H9 (cell line): ENCODE data around the gene SEMG2. TPM values are rescaled to one million over a fixed set of nuclear protein-coding genes. Genes with fewer than 3 reads are reported as not detected.

Experiments used
- DNase-seq: peaks from one replicate; pipeline ENCODE4 v3.0.0-alpha.2; 2017
- H2AFZ ChIP-seq: one replicate; pipeline ENCODE4 v1.6.1; 2013; ENCODE audit warnings: mild to moderate bottlenecking, low read length, control low read depth, moderate library complexity
- H2AK5ac ChIP-seq: 2 replicates; pipeline ENCODE4 v1.6.1; 2013; ENCODE audit warnings: low read length, control low read depth, mixed read lengths; ENCODE audit not compliant: insufficient read length
- H2BK120ac ChIP-seq: one replicate; pipeline ENCODE4 v1.6.1; 2013; ENCODE audit warnings: low read depth, mild to moderate bottlenecking, low read length, control low read depth, inconsistent platforms; ENCODE audit not compliant: poor library complexity, severe bottlenecking
- H2BK12ac ChIP-seq: 2 replicates; pipeline ENCODE4 v1.6.1; 2013; ENCODE audit warnings: low read length, control low read depth, mixed read lengths, low read depth; ENCODE audit not compliant: insufficient read length
- H2BK15ac ChIP-seq: 2 replicates; pipeline ENCODE4 v1.6.1; 2013; ENCODE audit warnings: low read depth, low read length, control low read depth
- H2BK20ac ChIP-seq: one replicate; pipeline ENCODE4 v1.6.1; 2013; ENCODE audit warnings: low read depth, mild to moderate bottlenecking, low read length, control low read depth, inconsistent platforms; ENCODE audit not compliant: poor library complexity, severe bottlenecking
- H2BK5ac ChIP-seq: 2 replicates; pipeline ENCODE4 v1.6.1; 2013; ENCODE audit warnings: low read length, control low read depth, mixed read lengths; ENCODE audit not compliant: insufficient read length
- H3K14ac ChIP-seq: 2 replicates; pipeline ENCODE4 v1.6.1; 2013; ENCODE audit warnings: low read length, control low read depth; ENCODE audit not compliant: insufficient read depth
- H3K18ac ChIP-seq: 2 replicates; pipeline ENCODE4 v1.6.1; 2013; ENCODE audit warnings: low read depth, mild to moderate bottlenecking, mixed read lengths, low read length, control low read depth; ENCODE audit not compliant: insufficient read length
- H3K23ac ChIP-seq: 2 replicates; pipeline ENCODE4 v1.6.1; 2013; ENCODE audit warnings: low read length, control low read depth, mixed read lengths, low read depth; ENCODE audit not compliant: insufficient read length
- H3K23me2 ChIP-seq: 2 replicates; pipeline ENCODE4 v1.6.1; 2013; ENCODE audit warnings: low read depth, mild to moderate bottlenecking, mixed read lengths, low read length, control low read depth; ENCODE audit not compliant: insufficient read length, poor library complexity, severe bottlenecking
- H3K27ac ChIP-seq: 2 replicates; pipeline ENCODE4 v1.5.1; 2013; ENCODE audit warnings: low read length, control low read depth, mixed read lengths, low read depth; ENCODE audit not compliant: insufficient read length
- H3K27me3 ChIP-seq: 2 replicates; pipeline ENCODE4 v1.6.1; 2013; ENCODE audit warnings: low read length, control low read depth, inconsistent platforms; ENCODE audit not compliant: insufficient read depth
- H3K4ac ChIP-seq: 2 replicates; pipeline ENCODE4 v1.6.1; 2013; ENCODE audit warnings: low read depth, mild to moderate bottlenecking, control low read depth, inconsistent platforms, low read length, moderate library complexity
- H3K4me1 ChIP-seq: 2 replicates; pipeline ENCODE4 v1.6.1; 2013; ENCODE audit warnings: low read length, control low read depth, inconsistent platforms; ENCODE audit not compliant: insufficient read depth
- H3K4me2 ChIP-seq: 2 replicates; pipeline ENCODE4 v1.6.1; 2013; ENCODE audit warnings: low read length, control low read depth, mixed read lengths; ENCODE audit not compliant: insufficient read length, insufficient read depth
- H3K56ac ChIP-seq: 2 replicates; pipeline ENCODE4 v1.6.1; 2013; ENCODE audit warnings: low read depth, mild to moderate bottlenecking, mixed read lengths, low read length, control low read depth; ENCODE audit not compliant: insufficient read length
- H3K79me1 ChIP-seq: 2 replicates; pipeline ENCODE4 v1.6.1; 2013; ENCODE audit warnings: low read depth, mild to moderate bottlenecking, moderate library complexity, low read length, control low read depth, inconsistent platforms; ENCODE audit not compliant: insufficient read depth, poor library complexity, severe bottlenecking
- H3K79me2 ChIP-seq: 2 replicates; pipeline ENCODE4 v1.6.1; 2013; ENCODE audit warnings: low read length, control low read depth, inconsistent platforms; ENCODE audit not compliant: insufficient read depth
- H3K9ac ChIP-seq: 2 replicates; pipeline ENCODE4 v1.6.1; 2013; ENCODE audit warnings: low read length, control low read depth, mixed read lengths; ENCODE audit not compliant: insufficient read length; ENCODE audit errors: extremely low read depth
- H3K9me3 ChIP-seq: one replicate; pipeline ENCODE4 v1.6.1; 2013; ENCODE audit warnings: low read depth, low read length, inconsistent platforms; ENCODE audit not compliant: control insufficient read depth
- H3T11ph ChIP-seq: one replicate; pipeline ENCODE4 v1.6.1; 2013; ENCODE audit warnings: mild to moderate bottlenecking, low read length, control low read depth, inconsistent platforms
- H4K20me1 ChIP-seq: one replicate; pipeline ENCODE4 v1.6.1; 2013; ENCODE audit not compliant: control insufficient read depth, insufficient read length, insufficient read depth
- H4K5ac ChIP-seq: 2 replicates; pipeline ENCODE4 v1.6.1; 2013; ENCODE audit warnings: low read depth, mild to moderate bottlenecking, mixed read lengths, low read length, control low read depth; ENCODE audit not compliant: insufficient read length
- H4K8ac ChIP-seq: replicated peaks from 2 replicates; pipeline ENCODE4 v1.6.1; 2013; ENCODE audit warnings: low read length, control low read depth, mixed read lengths, low read depth; ENCODE audit not compliant: insufficient read length
- H4K91ac ChIP-seq: 2 replicates; pipeline ENCODE4 v1.6.1; 2013; ENCODE audit warnings: low read depth, mild to moderate bottlenecking, moderate library complexity, mixed read lengths, low read length, control low read depth; ENCODE audit not compliant: insufficient read length
- H3K27ac Mint-ChIP-seq, 3 experiments: 2 replicates in 2 of 3; 3 replicates in 1 of 3; pipeline ENCODE4 v1.8.0; 2020 to 2021; ENCODE audit warnings: mixed read lengths in 3 of 3, mild to moderate bottlenecking in 1 of 3, moderate library complexity in 1 of 3
- H3K27me3 Mint-ChIP-seq: 2 replicates; pipeline ENCODE4 v1.8.0; 2021; ENCODE audit warnings: low read depth, mild to moderate bottlenecking, moderate library complexity, mixed read lengths
- H3K36me3 Mint-ChIP-seq, 3 experiments: 2 replicates in 2 of 3; 3 replicates in 1 of 3; pipeline ENCODE4 v1.8.0; 2020 to 2021; ENCODE audit warnings: low read depth in 3 of 3, mixed read lengths in 3 of 3; ENCODE audit not compliant: insufficient read depth in 1 of 3
- H3K4me1 Mint-ChIP-seq, 2 experiments: 2 replicates each; pipeline ENCODE4 v1.8.0; 2020; ENCODE audit warnings: mixed read lengths in 2 of 2
- H3K4me3 Mint-ChIP-seq, 2 experiments: 2 replicates in 1 of 2; 3 replicates in 1 of 2; pipeline ENCODE4 v1.8.0; 2020 to 2021; ENCODE audit warnings: mild to moderate bottlenecking in 2 of 2, mixed read lengths in 2 of 2, moderate library complexity in 1 of 2
- H3K9me3 Mint-ChIP-seq, 2 experiments: 2 replicates in 1 of 2; 3 replicates in 1 of 2; pipeline ENCODE4 v1.8.0; 2020; ENCODE audit warnings: mild to moderate bottlenecking in 2 of 2, mixed read lengths in 2 of 2, moderate library complexity in 1 of 2
- total RNA-seq: library from RNA; stranded (reverse); gene quantifications from 2 replicates; pipeline ENCODE4 v1.2.1, GENCODE V29; 2021
- TF ChIP-seq, protein P1 (sequence below): fragments of 200-600 bp; sonication (generic); conservative IDR thresholded peaks from 3 replicates; pipeline ENCODE4 v1.8.0; 2021; ENCODE audit warnings: antibody characterized with exemption, mild to moderate bottlenecking

The SEMG2 gene
- total RNA-seq, 1 experiment from 2014 or later = not detected

- TF ChIP-seq, protein P1, sequence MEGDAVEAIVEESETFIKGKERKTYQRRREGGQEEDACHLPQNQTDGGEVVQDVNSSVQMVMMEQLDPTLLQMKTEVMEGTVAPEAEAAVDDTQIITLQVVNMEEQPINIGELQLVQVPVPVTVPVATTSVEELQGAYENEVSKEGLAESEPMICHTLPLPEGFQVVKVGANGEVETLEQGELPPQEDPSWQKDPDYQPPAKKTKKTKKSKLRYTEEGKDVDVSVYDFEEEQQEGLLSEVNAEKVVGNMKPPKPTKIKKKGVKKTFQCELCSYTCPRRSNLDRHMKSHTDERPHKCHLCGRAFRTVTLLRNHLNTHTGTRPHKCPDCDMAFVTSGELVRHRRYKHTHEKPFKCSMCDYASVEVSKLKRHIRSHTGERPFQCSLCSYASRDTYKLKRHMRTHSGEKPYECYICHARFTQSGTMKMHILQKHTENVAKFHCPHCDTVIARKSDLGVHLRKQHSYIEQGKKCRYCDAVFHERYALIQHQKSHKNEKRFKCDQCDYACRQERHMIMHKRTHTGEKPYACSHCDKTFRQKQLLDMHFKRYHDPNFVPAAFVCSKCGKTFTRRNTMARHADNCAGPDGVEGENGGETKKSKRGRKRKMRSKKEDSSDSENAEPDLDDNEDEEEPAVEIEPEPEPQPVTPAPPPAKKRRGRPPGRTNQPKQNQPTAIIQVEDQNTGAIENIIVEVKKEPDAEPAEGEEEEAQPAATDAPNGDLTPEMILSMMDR = no peak
- H3K36me3 Mint-ChIP-seq = no peaks in the 10 kb centered on the region
- Histone ChIP-seq H4K5ac (no peak overlapping the region), H4K91ac (no peak overlapping the region), H3K79me2 (no peaks in the 10 kb centered on the region), H3K56ac (no peak overlapping the region), H3T11ph (no peak overlapping the region), H2BK5ac (no peak overlapping the region), H2BK20ac (no peak overlapping the region), H3K18ac (no peak overlapping the region), H3K27ac (no peak overlapping the region), H3K9ac (no peak overlapping the region), H4K8ac (no peak overlapping the region), H4K20me1 (no peaks in the 10 kb centered on the region), H3K23ac (no peak overlapping the region), H3K4me2 (no peak overlapping the region), H3K9me3 (no peaks in the 10 kb centered on the region), H2AFZ (no peak overlapping the region), H2BK15ac (no peak overlapping the region), H2AK5ac (no peak overlapping the region), H3K79me1 (no peaks in the 10 kb centered on the region), H3K27me3 (no peaks in the 10 kb centered on the region), H3K4ac (no peak overlapping the region), H2BK120ac (no peak overlapping the region), H3K23me2 (no peaks in the 10 kb centered on the region), H3K4me1 (no peaks in the 10 kb centered on the region), H2BK12ac (no peak overlapping the region), H3K14ac (no peak overlapping the region)
- DNase-seq = no peak
- no peak overlapping the region for H3K4me3 Mint-ChIP-seq
- no peaks in the 10 kb centered on the region for H3K9me3 Mint-ChIP-seq
- H3K4me1 Mint-ChIP-seq = no peaks in the 10 kb centered on the region
- peaks cover 42% of the 10 kb centered on the region for H3K27me3 Mint-ChIP-seq
- no peak overlapping the region for H3K27ac Mint-ChIP-seq
Measured at GRCh38 chr20:45248609-45249008, 27.4 kb downstream of the SEMG2 start.
